Measurements from ENCODE around the gene THBS4.

The THBS4 gene

GRCh38 chr5:80034962-80035821 is at the start of gene THBS4:
Gene THBS4 (plus strand): TSS chr5:80035348. CDS start chr5:80035538, 190 bp downstream.
- no peak for DNase-seq (ENCODE audit: extremely low read depth in 1 of 2, low read depth in 1 of 2)

GRCh38 chr5:79986260-79986659 is 48.9 kb upstream of the THBS4 start:
- no peak for DNase-seq (ENCODE audit: extremely low read depth in 1 of 2, low read depth in 1 of 2)

- no peak for DNase-seq (ENCODE audit: extremely low read depth in 1 of 2, low read depth in 1 of 2)
These were observed 44.9 kb upstream of the THBS4 start for GRCh38 chr5:79990205-79990597.

GRCh38 chr5:79990598-79991507 is 44.3 kb upstream of the THBS4 start, which contains the start of gene MTX3:
Gene MTX3 (minus strand): TSS chr5:79991262. CDS start chr5:79991238, 24 bp downstream.
- peak; percentile 76 to 80 for DNase-seq (ENCODE audit: extremely low read depth in 1 of 2, low read depth in 1 of 2)

GRCh38 chr5:79992891-79993657 is 42.1 kb upstream of the THBS4 start:
- no peak for DNase-seq (ENCODE audit: extremely low read depth in 1 of 2, low read depth in 1 of 2)

GRCh38 chr5:79999722-80000121 is 35.4 kb upstream of the THBS4 start:
- no peak for DNase-seq (ENCODE audit: extremely low read depth in 1 of 2, low read depth in 1 of 2)

- no peak for DNase-seq (ENCODE audit: extremely low read depth in 1 of 2, low read depth in 1 of 2)
These were observed 32.5 kb upstream of the THBS4 start for GRCh38 chr5:80002677-80003076.

- no peak for DNase-seq (ENCODE audit: extremely low read depth in 1 of 2, low read depth in 1 of 2)
These were observed 26.0 kb upstream of the THBS4 start for GRCh38 chr5:80008995-80009765.

- no peak for DNase-seq (ENCODE audit: extremely low read depth in 1 of 2, low read depth in 1 of 2)
These were observed 24.3 kb upstream of the THBS4 start for GRCh38 chr5:80010754-80011392.

GRCh38 chr5:80025069-80025468 is 10.1 kb upstream of the THBS4 start:
- no peak for DNase-seq (ENCODE audit: extremely low read depth in 1 of 2, low read depth in 1 of 2)

- no peak for DNase-seq (ENCODE audit: extremely low read depth in 1 of 2, low read depth in 1 of 2)
These were observed 8.3 kb upstream of the THBS4 start for GRCh38 chr5:80026841-80027240.

GRCh38 chr5:80031109-80031508 is 4.0 kb upstream of the THBS4 start:
- no peak for DNase-seq (ENCODE audit: extremely low read depth in 1 of 2, low read depth in 1 of 2)

GRCh38 chr5:80033513-80033912 is 1.6 kb upstream of the THBS4 start:
- no peak for DNase-seq (ENCODE audit: extremely low read depth in 1 of 2, low read depth in 1 of 2)

GRCh38 chr5:80034559-80034958 is 589 bp upstream of the THBS4 start:
- no peak for DNase-seq (ENCODE audit: extremely low read depth in 1 of 2, low read depth in 1 of 2)

GRCh38 chr5:80035839-80036238 is 691 bp downstream of the THBS4 start:
- no peak for DNase-seq (ENCODE audit: extremely low read depth in 1 of 2, low read depth in 1 of 2)

- DNase-seq (ENCODE audit: extremely low read depth in 1 of 2, low read depth in 1 of 2): no peak
These were observed 1.5 kb downstream of the THBS4 start for GRCh38 chr5:80036615-80037014.

GRCh38 chr5:80037366-80037765 is 2.2 kb downstream of the THBS4 start:
- DNase-seq (ENCODE audit: extremely low read depth in 1 of 2, low read depth in 1 of 2): no peak

GRCh38 chr5:80039650-80040049 is 4.5 kb downstream of the THBS4 start:
- DNase-seq (ENCODE audit: extremely low read depth in 1 of 2, low read depth in 1 of 2): no peak

- no peak for DNase-seq (ENCODE audit: extremely low read depth in 1 of 2, low read depth in 1 of 2)
These were observed 6.4 kb downstream of the THBS4 start for GRCh38 chr5:80041527-80041926.

GRCh38 chr5:80042330-80042729 is 7.2 kb downstream of the THBS4 start:
- DNase-seq (ENCODE audit: extremely low read depth in 1 of 2, low read depth in 1 of 2): no peak

Data from activated CD8-positive, alpha-beta memory T cell treated with anti-CD3 and anti-CD28 coated beads for 1 hour (primary cell).